Kidney (tissue), 14 donors: Measurements from ENCODE around the gene TNFRSF11A. TPM values are rescaled to one million over a fixed set of nuclear protein-coding genes. Genes with fewer than 3 reads are reported as not detected.

Experiments used
- DNase-seq, 5 donors: peaks; one replicate each; pipeline ENCODE4 v3.0.0-alpha.2; 2013 to 2020
- FAIRE-seq: peaks from 2 replicates; lab custom pipeline; 2012; peaks lifted over from hg19 to GRCh38; lab: Jason Lieb, UNC
- H3K27ac ChIP-seq, 2 donors: one replicate each; pipeline ENCODE4 v1.7.0; 2013; ENCODE audit warnings: low read depth in 2 of 2, low read length in 2 of 2, inconsistent platforms in 1 of 2
- H3K27me3 ChIP-seq: one replicate; pipeline ENCODE4 v1.7.1; 2013; ENCODE audit warnings: low read length, inconsistent platforms; ENCODE audit not compliant: control insufficient read depth, insufficient read depth
- H3K36me3 ChIP-seq, 3 donors: one replicate each; pipeline versions ENCODE4 v1.7.0 to v1.7.1; 2013; ENCODE audit warnings: low read length in 3 of 3, control low read depth in 1 of 3, inconsistent platforms in 1 of 3; ENCODE audit not compliant: insufficient read depth in 3 of 3, control insufficient read depth in 2 of 3
- H3K4me1 ChIP-seq, 3 donors: one replicate each; pipeline versions ENCODE4 v1.7.0 to v1.7.1; 2013; ENCODE audit warnings: low read length in 3 of 3, inconsistent platforms in 1 of 3, low read depth in 1 of 3; ENCODE audit not compliant: control insufficient read depth in 2 of 3, insufficient read depth in 2 of 3
- H3K4me3 ChIP-seq, 3 donors: one replicate each; pipeline versions ENCODE4 v1.7.0 to v1.8.1; 2013; ENCODE audit warnings: low read length in 3 of 3, control low read depth in 1 of 3, inconsistent platforms in 1 of 3
- H3K9ac ChIP-seq, 3 donors: one replicate each; pipeline versions ENCODE4 v1.7.0 to v1.7.1; 2013; ENCODE audit warnings: low read length in 3 of 3, control low read depth in 1 of 3, inconsistent platforms in 1 of 3
- H3K9me3 ChIP-seq, 3 donors: one replicate each; pipeline versions ENCODE4 v1.7.0 to v1.7.1; 2013; ENCODE audit warnings: low read length in 3 of 3, control low read depth in 1 of 3, inconsistent platforms in 1 of 3; ENCODE audit not compliant: control insufficient read depth in 2 of 3, insufficient read depth in 1 of 3
- CTCF ChIP-seq: IDR thresholded peaks from 3 replicates; pipeline ENCODE4 v1.5.1; 2012; ENCODE audit warnings: mild to moderate bottlenecking, moderate library complexity, borderline replicate concordance; ENCODE audit not compliant: insufficient read depth; ENCODE audit errors: extremely low read depth
- intact Hi-C: fragments of 100-400 bp; cut with DNase I; formaldehyde crosslinking; loops from one replicate; pipeline ENCODE4 v1.11.1; 2022
- polyA plus RNA-seq: library from polyadenylated mRNA; stranded (reverse); fragments of 350-450 nt; fragmentation: Illumina TruSeq; extraction: RNeasy Lipid Tissue Mini Kit (QIAGEN cat#74804); gene quantifications from one replicate; pipeline ENCODE4 v1.2.3, GENCODE V29; 2014; ENCODE audit warnings: low read depth, low replicate concordance; ENCODE audit not compliant: insufficient read depth
- total RNA-seq: library from RNA; stranded (reverse); fragmentation: NEBNext Ultra II Directional; extraction: Animal tissue kit (Norgen Biotek cat#: 25700); gene quantifications from one replicate; pipeline ENCODE4 v1.2.1, GENCODE V29; 2021
- donor health status: control.
- donor health status: control.
- donor health status: control.
- donor health status: control.
- donor health status: control.
- donor health status: DM: yes; HTN: yes; CAD: no.
- donor health status: Normal renal cell carcinoma (clear cell type).

Gene TNFRSF11A
- total and polyA plus RNA-seq, 2 donors from 2014 or later = 0.39 to 5.4 TPM

GRCh38 chr18:62325806-62326645 is 916 bp downstream of the TNFRSF11A start:
- peaks cover 19% of the 10 kb centered on the region for H3K27me3 ChIP-seq
- FAIRE-seq (no peak), DNase-seq (peak in 3 of 5 donors; percentile 59 to 70 (median 60))
- H3K4me3 ChIP-seq = peak overlapping the region; percentile 55 to 59 (median 57)
- peak overlapping the region; percentile 16 to 49 (median 19) for H3K9ac ChIP-seq
- peaks cover 0 to 10% (median 0%) of the 10 kb centered on the region in 3 donors for H3K4me1 ChIP-seq
- H3K9me3 ChIP-seq = no peaks in the 10 kb centered on the region
- intact Hi-C loops = no loop called here
- H3K27ac ChIP-seq = no peak overlapping the region
- no peak for TF ChIP-seq CTCF
- no peaks in the 10 kb centered on the region for H3K36me3 ChIP-seq

DNA sequence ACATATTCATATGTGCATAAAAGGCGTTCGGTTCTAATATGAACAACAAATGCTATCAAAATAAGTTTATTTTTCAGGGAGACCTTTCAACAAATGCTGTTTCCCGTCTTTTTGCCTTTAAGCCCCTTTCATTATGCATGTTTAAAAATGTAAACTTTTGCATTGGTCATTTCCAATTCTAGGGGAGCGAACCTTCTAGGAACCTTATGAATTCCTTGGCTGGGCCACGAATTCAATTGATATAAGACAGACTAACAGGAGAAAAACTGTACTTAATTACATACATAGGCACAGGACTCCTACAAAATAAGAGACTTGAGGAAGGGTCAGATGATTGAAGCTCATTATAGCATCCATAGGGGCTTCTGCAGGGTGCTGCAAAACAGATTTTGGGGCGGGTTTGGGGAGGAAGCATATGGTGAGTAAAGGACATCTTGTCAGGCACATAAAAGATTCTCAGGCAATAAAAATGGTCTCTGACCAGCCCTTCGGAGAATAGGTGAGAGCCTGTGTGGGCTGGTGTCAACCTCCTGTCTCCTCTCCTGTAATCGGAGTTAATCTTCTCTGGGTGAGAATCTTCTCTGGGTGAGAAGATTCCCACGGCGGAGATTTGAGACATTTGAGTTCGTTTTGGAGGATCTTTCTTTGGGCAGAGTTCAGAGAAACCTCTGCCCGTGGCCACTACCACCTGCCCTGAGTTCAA is 1.7 kb downstream of the TNFRSF11A start:
- peak overlapping the region in 2 of 3 donors; percentile 55 to 57 for H3K4me3 ChIP-seq
- no peak for FAIRE-seq
- no peak for TF ChIP-seq CTCF
- no peaks in the 10 kb centered on the region for H3K9me3 ChIP-seq
- no peaks in the 10 kb centered on the region for H3K36me3 ChIP-seq
- no peak overlapping the region for H3K9ac ChIP-seq
- H3K27ac ChIP-seq = no peak overlapping the region
- H3K27me3 ChIP-seq = peaks cover 19% of the 10 kb centered on the region
- peaks cover 0 to 10% (median 0%) of the 10 kb centered on the region in 3 donors for H3K4me1 ChIP-seq
- no peak for DNase-seq
- intact Hi-C loops = no loop called here

DNA sequence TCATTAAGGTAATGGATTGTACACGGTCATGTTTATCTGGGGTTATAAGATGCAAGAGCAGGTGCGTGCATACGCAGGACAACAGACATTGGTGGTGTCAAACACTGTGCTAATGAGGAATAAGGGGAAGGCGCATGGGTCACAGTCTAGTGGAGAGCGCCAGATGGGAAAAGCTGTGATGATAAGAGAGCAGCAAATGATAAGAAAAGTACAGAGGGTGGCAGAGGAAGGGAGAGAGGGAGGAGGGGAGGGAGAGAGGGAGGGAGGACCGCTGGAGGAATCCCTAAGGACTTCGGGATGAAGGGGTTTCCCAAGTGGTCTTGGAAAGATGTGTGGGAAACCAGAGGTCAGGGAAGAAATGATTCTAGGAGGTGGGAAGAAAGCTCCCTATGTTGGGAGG is 2.9 kb downstream of the TNFRSF11A start:
- H3K9me3 ChIP-seq = no peaks in the 10 kb centered on the region
- intact Hi-C loops = no loop called here
- DNase-seq (no peak), FAIRE-seq (no peak)
- H3K36me3 ChIP-seq = no peaks in the 10 kb centered on the region
- H3K27me3 ChIP-seq = peaks cover 16% of the 10 kb centered on the region
- peaks cover 0 to 10% (median 0%) of the 10 kb centered on the region in 3 donors for H3K4me1 ChIP-seq
- no peak overlapping the region for H3K9ac ChIP-seq
- no peak overlapping the region for H3K4me3 ChIP-seq
- TF ChIP-seq CTCF = no peak
- H3K27ac ChIP-seq = no peak overlapping the region
